Measurements from ENCODE around the gene VPS13A.

Gene VPS13A

DNA sequence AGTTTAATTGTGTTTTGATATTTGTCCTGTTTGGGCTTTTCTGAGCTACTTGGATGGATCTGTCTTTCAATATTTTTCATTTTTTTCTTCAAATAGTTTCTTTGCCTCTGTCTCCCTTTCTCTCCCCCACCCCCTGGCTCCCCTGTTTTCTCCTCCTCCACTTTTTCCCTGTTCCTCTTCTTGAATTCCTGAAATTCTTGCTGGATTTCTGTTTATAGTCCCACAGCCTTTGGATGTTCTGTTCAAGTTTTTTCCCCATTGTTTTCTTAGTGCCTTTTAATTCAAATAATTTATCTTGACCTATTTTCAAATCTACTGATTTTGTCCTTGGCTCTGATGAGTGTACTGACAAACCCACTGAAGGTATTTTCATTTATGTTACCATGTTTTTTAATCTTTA, 113.0 kb downstream of the VPS13A start:
- no peak overlapping the region for H3K4me3 ChIP-seq
- H4K20me1 ChIP-seq: no peaks in the 10 kb centered on the region

DNA sequence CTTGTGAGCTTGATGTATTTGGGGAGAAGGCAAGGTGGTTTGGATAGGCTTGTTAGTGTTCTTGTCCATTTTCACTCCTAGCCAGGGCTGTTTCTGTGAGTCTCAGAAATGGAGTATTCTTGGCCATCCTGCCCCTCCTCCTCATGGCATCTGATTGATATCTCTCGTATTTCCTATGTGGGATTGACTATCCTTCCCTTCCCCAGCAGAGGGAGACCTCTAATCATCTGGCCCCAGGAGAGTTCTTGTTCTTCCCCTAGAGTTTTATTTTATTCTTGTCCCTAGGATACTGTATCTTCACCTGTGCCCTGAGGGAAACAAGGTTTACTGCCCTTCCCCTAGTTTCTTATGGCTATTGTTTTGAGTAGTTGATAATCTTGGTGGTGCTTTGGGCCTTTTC, 114.4 kb downstream of the VPS13A start:
- no peaks in the 10 kb centered on the region for H3K4me1 ChIP-seq
- H3K4me3 ChIP-seq: no peak overlapping the region
- H3K36me3 ChIP-seq: peaks cover 35% of the 10 kb centered on the region
- H3K27ac ChIP-seq: no peak overlapping the region
- H3K9ac ChIP-seq: no peak overlapping the region
- no peak for TF ChIP-seq Cebpa-rat (IDR thresholded peaks at IDR 0.05)
- H4K20me1 ChIP-seq: no peaks in the 10 kb centered on the region
- H3K4me2 ChIP-seq: no peak overlapping the region
- H3K27me3 ChIP-seq: no peaks in the 10 kb centered on the region
- peaks cover 13% of the 10 kb centered on the region for H3K9me3 ChIP-seq

More for the DNA sequence above, 113.0 kb downstream of the VPS13A start:
- H3K27ac ChIP-seq: no peak overlapping the region
- H3K4me2 ChIP-seq: no peak overlapping the region
- H3K36me3 ChIP-seq: peaks cover 45% of the 10 kb centered on the region
- H3K9ac ChIP-seq: no peak overlapping the region
- no peak for TF ChIP-seq Cebpa-rat (IDR thresholded peaks at IDR 0.05)
- H3K4me1 ChIP-seq: no peaks in the 10 kb centered on the region
- H3K9me3 ChIP-seq: peaks cover 13% of the 10 kb centered on the region
- H3K27me3 ChIP-seq: no peaks in the 10 kb centered on the region

- Histone ChIP-seq H3K9me3 (peaks cover 9% of the 10 kb centered on the region), H3K9ac (no peak overlapping the region), H3K4me2 (no peak overlapping the region), H4K20me1 (no peaks in the 10 kb centered on the region), H3K4me3 (no peak overlapping the region), H3K27me3 (no peaks in the 10 kb centered on the region), H3K27ac (no peak overlapping the region), H3K36me3 (peaks cover 40% of the 10 kb centered on the region), H3K4me1 (no peaks in the 10 kb centered on the region)
- TF ChIP-seq Cebpa-rat (IDR thresholded peaks at IDR 0.05): no peak
These were observed 116.6 kb downstream of the VPS13A start for GRCh38 chr9:77293949-77294348.

DNA sequence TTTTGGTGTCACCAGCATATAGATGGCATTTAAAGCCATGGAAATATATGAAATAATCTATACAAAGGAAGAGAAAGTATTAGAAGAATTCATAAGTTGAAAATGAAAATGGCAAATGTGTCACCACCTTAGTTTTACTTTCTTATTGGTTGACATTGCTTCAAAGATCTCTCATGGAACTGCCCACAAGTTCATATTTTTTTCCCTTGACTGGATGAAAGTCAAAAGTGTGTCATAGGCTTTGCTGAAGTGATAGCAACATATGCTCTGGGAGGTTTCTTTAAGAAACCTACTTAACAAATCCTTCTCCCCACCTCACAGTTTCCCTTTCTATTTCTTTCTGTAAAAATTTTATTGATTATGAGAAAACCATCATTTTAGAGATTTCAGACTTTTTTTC, 127.2 kb downstream of the VPS13A start:
- peaks cover 47% of the 10 kb centered on the region for H3K36me3 ChIP-seq
- no peak for TF ChIP-seq Cebpa-rat (IDR thresholded peaks at IDR 0.05)
- H3K4me1 ChIP-seq: no peaks in the 10 kb centered on the region

GRCh38 chr9:77305622-77306400, 128.5 kb downstream of the VPS13A start:
- peaks cover 41% of the 10 kb centered on the region for H3K36me3 ChIP-seq
- no peak overlapping the region for H3K27ac ChIP-seq
- no peaks in the 10 kb centered on the region for H4K20me1 ChIP-seq
- no peak for TF ChIP-seq Cebpa-rat (IDR thresholded peaks at IDR 0.05)
- H3K27me3 ChIP-seq: no peaks in the 10 kb centered on the region
- H3K9me3 ChIP-seq: no peaks in the 10 kb centered on the region
- no peak overlapping the region for H3K4me3 ChIP-seq
- no peak overlapping the region for H3K4me2 ChIP-seq
- H3K9ac ChIP-seq: no peak overlapping the region
- no peaks in the 10 kb centered on the region for H3K4me1 ChIP-seq

More for the DNA sequence above, 127.2 kb downstream of the VPS13A start:
- Histone ChIP-seq H4K20me1 (no peaks in the 10 kb centered on the region), H3K4me2 (no peak overlapping the region), H3K27ac (no peak overlapping the region), H3K4me3 (no peak overlapping the region), H3K9ac (no peak overlapping the region), H3K9me3 (0 out of 2 replicates have a peak, but pooled peaks cover 3% of the 10 kb centered on the region), H3K27me3 (no peaks in the 10 kb centered on the region)

- no peaks in the 10 kb centered on the region for H3K9me3 ChIP-seq
- H3K4me2 ChIP-seq: no peak overlapping the region
- TF ChIP-seq Cebpa-rat (IDR thresholded peaks at IDR 0.05): no peak
- no peaks in the 10 kb centered on the region for H4K20me1 ChIP-seq
- no peaks in the 10 kb centered on the region for H3K4me1 ChIP-seq
- no peak overlapping the region for H3K9ac ChIP-seq
- H3K27ac ChIP-seq: no peak overlapping the region
- H3K4me3 ChIP-seq: no peak overlapping the region
- no peaks in the 10 kb centered on the region for H3K27me3 ChIP-seq
- peaks cover 46% of the 10 kb centered on the region for H3K36me3 ChIP-seq
These were observed 129.8 kb downstream of the VPS13A start for GRCh38 chr9:77307166-77307565.

- H3K4me2 ChIP-seq: no peak overlapping the region
- no peaks in the 10 kb centered on the region for H4K20me1 ChIP-seq
- TF ChIP-seq Cebpa-rat (IDR thresholded peaks at IDR 0.05): no peak
- H3K9me3 ChIP-seq: no peaks in the 10 kb centered on the region
- no peaks in the 10 kb centered on the region for H3K27me3 ChIP-seq
- H3K4me3 ChIP-seq: no peak overlapping the region
- no peak overlapping the region for H3K9ac ChIP-seq
- H3K4me1 ChIP-seq: no peaks in the 10 kb centered on the region
- H3K27ac ChIP-seq: no peak overlapping the region
- H3K36me3 ChIP-seq: peaks cover 39% of the 10 kb centered on the region; the same call in 1 of the 2 replicates
These were observed 138.7 kb downstream of the VPS13A start for GRCh38 chr9:77316058-77316457.

GRCh38 chr9:77325058-77325457, 147.7 kb downstream of the VPS13A start:
- H3K27me3 ChIP-seq: no peaks in the 10 kb centered on the region
- no peak for TF ChIP-seq Cebpa-rat (IDR thresholded peaks at IDR 0.05)
- no peak overlapping the region for H3K27ac ChIP-seq
- H3K4me1 ChIP-seq: no peaks in the 10 kb centered on the region
- peaks cover 39% of the 10 kb centered on the region for H3K36me3 ChIP-seq
- no peak overlapping the region for H3K4me2 ChIP-seq
- H3K9ac ChIP-seq: no peak overlapping the region
- H3K4me3 ChIP-seq: no peak overlapping the region
- H4K20me1 ChIP-seq: no peaks in the 10 kb centered on the region
- H3K9me3 ChIP-seq: peaks cover 9% of the 10 kb centered on the region

GRCh38 chr9:77328102-77328501, 150.8 kb downstream of the VPS13A start:
- Histone ChIP-seq H3K4me1 (no peaks in the 10 kb centered on the region), H3K9ac (no peak overlapping the region)

DNA sequence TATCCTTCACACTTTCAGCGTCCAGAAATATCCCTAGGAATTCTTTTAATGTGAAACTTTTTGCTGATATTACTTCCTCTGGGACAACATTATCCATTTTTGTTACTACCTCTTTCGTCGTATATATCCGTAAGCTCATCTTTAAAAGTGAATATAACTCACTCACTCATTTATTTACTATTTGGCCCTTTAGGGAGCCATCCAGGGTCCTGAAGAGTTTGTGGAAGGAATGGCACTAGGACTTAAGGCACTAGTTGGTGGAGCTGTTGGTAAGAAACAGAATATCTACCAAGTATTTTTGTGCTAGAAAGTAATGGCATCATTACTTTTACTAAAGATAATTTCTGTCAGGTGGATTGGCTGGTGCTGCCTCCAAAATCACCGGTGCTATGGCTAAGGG, 192.7 kb downstream of the VPS13A start:
- Histone ChIP-seq H3K27me3 (no peaks in the 10 kb centered on the region), H3K4me3 (no peak overlapping the region), H3K9ac (no peak overlapping the region), H3K9me3 (peaks cover 8% of the 10 kb centered on the region), H3K27ac (no peak overlapping the region), H3K36me3 (peaks cover 44% of the 10 kb centered on the region), H3K4me1 (no peaks in the 10 kb centered on the region), H3K4me2 (no peak overlapping the region), H4K20me1 (no peaks in the 10 kb centered on the region)
- TF ChIP-seq Cebpa-rat (IDR thresholded peaks at IDR 0.05): no peak

More at GRCh38 chr9:77328102-77328501, 150.8 kb downstream of the VPS13A start:
- TF ChIP-seq Cebpa-rat (IDR thresholded peaks at IDR 0.05): no peak
- Histone ChIP-seq H3K36me3 (peaks cover 36% of the 10 kb centered on the region), H3K9me3 (peaks cover 9% of the 10 kb centered on the region), H4K20me1 (no peaks in the 10 kb centered on the region), H3K27ac (no peak overlapping the region), H3K4me3 (no peak overlapping the region), H3K4me2 (no peak overlapping the region), H3K27me3 (no peaks in the 10 kb centered on the region)

Measured in BLaER1 (cell line).